ENCODE measurements around the gene ANP32A.

- TF ChIP-seq CTCF (IDR thresholded peaks at IDR 0.05), result no peak
- TF ChIP-seq POLR2A (IDR thresholded peaks at IDR 0.05), result no peak
These were observed 22.9 kb downstream of the ANP32A start for GRCh38 chr15:68797599-68798345.

All from testis (tissue), 2 donors.